ENCODE measurements around the gene PPL.

PPL gene

GRCh38 chr16:4884209-4884608, 52.7 kb downstream of the PPL start:
- DNase-seq, result no peak

- DNase-seq, result no peak
Measured at GRCh38 chr16:4883501-4883900, 53.4 kb downstream of the PPL start.

GRCh38 chr16:4882633-4883285, 54.2 kb downstream of the PPL start:
- DNase-seq, result no peak

GRCh38 chr16:4882000-4882632, 54.8 kb downstream of the PPL start:
- no peak for DNase-seq

GRCh38 chr16:4880006-4880580, 56.9 kb downstream of the PPL start:
- no peak for DNase-seq

- no peak for DNase-seq
Measured at GRCh38 chr16:4879049-4879448, 57.9 kb downstream of the PPL start.

GRCh38 chr16:4877380-4877685, 59.6 kb downstream of the PPL start:
- no peak for DNase-seq

GRCh38 chr16:4876646-4877379, 60.1 kb downstream of the PPL start:
- no peak for DNase-seq

GRCh38 chr16:4874666-4875065, 62.3 kb downstream of the PPL start:
- no peak for DNase-seq

GRCh38 chr16:4873091-4873490, 63.9 kb downstream of the PPL start:
- no peak for DNase-seq

GRCh38 chr16:4871071-4871470, 65.9 kb downstream of the PPL start:
- DNase-seq, result no peak

- DNase-seq, result no peak
Measured at GRCh38 chr16:4870138-4870671, 66.7 kb downstream of the PPL start.

GRCh38 chr16:4869147-4869805, 67.7 kb downstream of the PPL start:
- no peak for DNase-seq

GRCh38 chr16:4868535-4868934, 68.4 kb downstream of the PPL start:
- DNase-seq, result no peak

GRCh38 chr16:4868026-4868425, 68.9 kb downstream of the PPL start:
- DNase-seq, result no peak

GRCh38 chr16:4866586-4866985, 70.4 kb downstream of the PPL start:
- no peak for DNase-seq

- no peak for DNase-seq
Measured at GRCh38 chr16:4865231-4865860, 71.6 kb downstream of the PPL start.

- no peak for DNase-seq
Measured at GRCh38 chr16:4864728-4865127, 72.2 kb downstream of the PPL start.

GRCh38 chr16:4862639-4863038, 74.3 kb downstream of the PPL start:
- no peak for DNase-seq

- DNase-seq, result no peak
Measured at GRCh38 chr16:4860727-4861342, 76.1 kb downstream of the PPL start.

GRCh38 chr16:4859900-4860255, 77.1 kb downstream of the PPL start:
- DNase-seq, result no peak

- no peak for DNase-seq
Measured at GRCh38 chr16:4859190-4859899, 77.6 kb downstream of the PPL start.
